ENCODE data around the gene CLIP3.

The CLIP3 gene

DNA sequence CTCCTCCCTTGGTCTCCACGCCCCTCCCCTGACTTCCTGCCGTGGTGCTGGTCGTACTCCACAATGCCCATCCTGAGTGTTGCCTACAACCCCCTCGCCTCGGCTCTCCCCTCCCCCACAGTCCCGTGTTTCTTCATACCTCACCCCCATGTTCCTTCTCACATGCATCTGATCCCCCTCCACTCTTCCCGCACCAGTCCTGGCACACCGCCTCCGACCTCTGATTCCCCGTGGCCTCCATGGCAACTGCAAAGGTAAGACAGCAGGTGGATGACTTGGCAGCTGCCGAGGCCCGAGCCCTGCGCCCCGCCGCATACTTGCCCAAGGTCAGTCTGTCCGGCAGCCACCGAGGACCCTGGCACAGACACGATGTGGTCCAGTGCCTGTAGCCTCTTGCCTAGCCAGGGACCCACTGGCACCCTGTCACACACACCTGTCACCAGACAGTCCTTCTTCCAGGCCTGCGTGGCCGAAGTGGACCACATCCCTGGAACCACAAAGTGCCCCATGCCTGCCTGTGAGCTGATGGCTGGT lies 53.8 kb downstream of the CLIP3 start:
- in situ Hi-C loops (cut with MboI; ENCODE audit: low sequenced_read_pairs) = no loop called here

DNA sequence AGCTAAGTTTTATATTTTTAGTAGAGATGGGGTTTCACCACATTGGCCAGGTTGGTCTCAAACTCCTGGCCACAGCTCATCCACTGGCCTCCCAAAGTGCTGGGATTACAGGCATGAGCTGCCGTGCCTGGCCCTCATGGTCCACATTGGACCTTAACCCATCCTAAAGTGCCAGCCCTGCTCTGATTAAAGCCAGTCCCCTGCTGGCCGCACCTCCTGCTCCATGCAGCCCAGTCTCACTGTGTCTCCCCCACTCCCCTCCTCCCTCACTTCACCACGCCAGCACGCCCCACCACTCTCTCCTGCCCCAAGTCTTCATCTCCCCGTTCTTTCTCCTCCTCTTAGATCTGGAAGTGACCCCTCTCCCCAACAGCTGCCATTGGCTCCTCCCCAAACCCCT lies 54.4 kb downstream of the CLIP3 start:
- in situ Hi-C loops (cut with MboI; ENCODE audit: low sequenced_read_pairs) = no loop called here

- in situ Hi-C loops (cut with MboI; ENCODE audit: low sequenced_read_pairs) = no loop called here
Observed at GRCh38 chr19:35977446-35978222, 55.0 kb downstream of the CLIP3 start.

- in situ Hi-C loops (cut with MboI; ENCODE audit: low sequenced_read_pairs) = no loop called here
Observed at GRCh38 chr19:35975608-35976214, 57.0 kb downstream of the CLIP3 start.

DNA sequence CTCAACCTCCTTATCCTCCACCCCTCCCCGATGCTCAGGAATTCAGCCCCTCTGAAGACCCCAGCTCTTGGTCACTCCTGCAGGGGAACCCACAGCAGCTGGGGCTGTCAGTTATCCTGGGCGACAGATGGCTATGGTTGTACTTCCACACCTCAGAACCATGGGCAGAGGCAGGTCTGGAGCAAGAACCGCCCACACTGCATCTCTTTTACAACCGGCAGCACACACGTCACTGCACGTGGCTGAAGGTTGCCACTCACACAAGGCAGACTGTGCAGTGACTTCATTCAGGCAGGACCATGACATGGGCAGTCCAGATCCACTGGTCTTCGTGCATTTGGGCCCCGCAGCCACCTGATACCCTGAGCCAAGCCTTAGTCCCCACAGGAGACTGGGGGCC lies 59.2 kb downstream of the CLIP3 start:
- in situ Hi-C loops (cut with MboI; ENCODE audit: low sequenced_read_pairs) = no loop called here

DNA sequence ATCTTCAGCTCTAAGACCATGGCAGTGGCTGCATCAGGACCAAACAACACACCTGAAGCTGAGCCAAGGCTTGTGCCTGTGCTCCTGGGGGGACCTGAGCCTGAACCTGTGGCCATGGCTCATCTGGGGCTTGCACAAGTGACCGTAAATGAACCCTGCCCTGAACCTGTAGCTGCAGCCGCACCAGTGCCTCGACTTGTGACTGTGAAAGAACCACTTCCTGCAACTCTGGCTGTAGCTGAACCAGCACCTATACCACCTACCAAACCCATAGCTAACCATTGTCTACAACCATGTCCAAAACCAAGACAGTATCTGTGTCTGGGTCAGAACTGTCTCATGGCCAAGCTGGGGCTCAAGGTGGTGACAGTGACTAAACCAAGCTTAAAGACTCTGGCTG lies 65.9 kb downstream of the CLIP3 start:
- in situ Hi-C loops (cut with MboI; ENCODE audit: low sequenced_read_pairs) = no loop called here

Measured in HL-60/S4 treated with retinoic acid at 250 ng/mL for 4 days and 3 days (cell line).